22Rv1 (cell line): ENCODE measurements around the gene LAMB4.

Experiments used
- CTCF ChIP-seq: fragments of 450-650 bp; IDR thresholded peaks from 2 replicates; pipeline ENCODE4 v1.5.1; 2017; ENCODE audit warnings: mild to moderate bottlenecking
- ZFX ChIP-seq: fragments of 450-650 bp; IDR thresholded peaks from 2 replicates; pipeline ENCODE4 v1.6.1; 2017; ENCODE audit warnings: antibody characterized with exemption, borderline replicate concordance

DNA sequence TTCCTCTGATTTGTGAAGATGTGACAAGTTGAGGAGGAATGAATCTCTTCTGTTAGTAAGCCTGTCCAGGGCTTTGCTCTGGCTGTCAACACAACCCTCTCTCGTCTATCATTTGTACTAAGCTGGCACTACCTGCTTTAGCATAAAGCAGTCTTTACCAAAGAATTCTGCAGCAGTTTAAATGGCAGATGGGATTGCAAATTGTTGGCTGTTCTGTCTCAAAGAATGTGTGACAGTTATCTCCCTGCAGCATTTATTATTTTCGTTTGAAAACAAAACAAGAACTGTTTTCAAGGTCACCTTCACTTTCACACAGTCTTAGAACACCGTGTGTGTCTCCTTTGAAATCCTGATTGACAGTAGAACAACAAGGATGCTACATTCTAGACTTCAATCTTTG, 122.4 kb downstream of the LAMB4 start:
- TF ChIP-seq CTCF (no peak), ZFX (no peak)
